Osteoblast (primary cell): Measurements from ENCODE around the gene CKLF. TPM values are rescaled to one million over a fixed set of nuclear protein-coding genes. Genes with fewer than 3 reads are reported as not detected.

Source experiments
- DNase-seq: peaks from one replicate; pipeline ENCODE4 v3.0.0; 2011; ENCODE audit warnings: low spot score, mixed read lengths; ENCODE audit not compliant: insufficient read length; ENCODE audit errors: missing footprints
- H2AFZ ChIP-seq: 2 replicates; pipeline ENCODE4 v1.6.0; 2011; ENCODE audit warnings: mild to moderate bottlenecking, low read length
- H3K27ac ChIP-seq: 2 replicates; pipeline ENCODE4 v1.5.1; 2011; ENCODE audit warnings: mild to moderate bottlenecking, low read depth, low read length, moderate library complexity
- H3K27me3 ChIP-seq: 2 replicates; pipeline ENCODE4 v1.6.0; 2012; ENCODE audit warnings: mild to moderate bottlenecking, control low read depth, inconsistent platforms, low read length, moderate library complexity; ENCODE audit not compliant: insufficient read depth
- H3K36me3 ChIP-seq: 2 replicates; pipeline ENCODE4 v1.5.1; 2011; ENCODE audit warnings: mild to moderate bottlenecking, low read length, control low read depth, moderate library complexity; ENCODE audit not compliant: insufficient read depth
- H3K4me1 ChIP-seq: 2 replicates; pipeline ENCODE4 v1.5.1; 2011; ENCODE audit warnings: mild to moderate bottlenecking, low read length, control low read depth, moderate library complexity; ENCODE audit not compliant: insufficient read depth
- H3K4me2 ChIP-seq: 2 replicates; pipeline ENCODE4 v1.6.0; 2011; ENCODE audit warnings: mild to moderate bottlenecking, low read length; ENCODE audit not compliant: insufficient read depth
- H3K4me3 ChIP-seq: fragments of 200-600 bp; sonication (generic); 3 replicates; pipeline ENCODE4 v1.5.1; 2012; ENCODE audit warnings: mild to moderate bottlenecking, low read length, inconsistent platforms; ENCODE audit not compliant: insufficient read depth
- H3K79me2 ChIP-seq: 2 replicates; pipeline ENCODE4 v1.6.0; 2012; ENCODE audit warnings: mild to moderate bottlenecking, low read length, control low read depth, inconsistent platforms; ENCODE audit not compliant: insufficient read depth
- H3K9me3 ChIP-seq: 2 replicates; pipeline ENCODE4 v1.5.1; 2011; ENCODE audit warnings: low read depth, low read length, control low read depth
- H4K20me1 ChIP-seq: 2 replicates; pipeline ENCODE4 v1.6.0; 2012; ENCODE audit warnings: mild to moderate bottlenecking, low read length, control low read depth; ENCODE audit not compliant: insufficient read depth
- CTCF ChIP-seq: IDR thresholded peaks from 2 replicates; pipeline ENCODE4 v1.5.1; 2011; ENCODE audit warnings: mild to moderate bottlenecking, low read depth, low read length, moderate library complexity; ENCODE audit errors: extremely low read depth
- total RNA-seq: library from RNA; depleted of rRNA; stranded (reverse); fragments of >200 nt; gene quantifications from 2 replicates; pipeline ENCODE4 v1.2.3, GENCODE V29; 2012

Gene CKLF
- total RNA-seq, 1 donor: 46.0 TPM

- no peak overlapping the region for H3K27ac ChIP-seq
- DNase-seq: no peak
- H2AFZ ChIP-seq: no peak overlapping the region
- no peaks in the 10 kb centered on the region for H3K36me3 ChIP-seq
- H3K9me3 ChIP-seq: no peaks in the 10 kb centered on the region
- H3K4me1 ChIP-seq: no peaks in the 10 kb centered on the region
- no peak overlapping the region for H3K4me2 ChIP-seq
- no peak for TF ChIP-seq CTCF
- no peaks in the 10 kb centered on the region for H3K79me2 ChIP-seq
- no peak overlapping the region for H3K4me3 ChIP-seq
- no peaks in the 10 kb centered on the region for H4K20me1 ChIP-seq
- H3K27me3 ChIP-seq: no peaks in the 10 kb centered on the region
These were observed 45.7 kb downstream of the CKLF start for GRCh38 chr16:66598111-66598510.

- H2AFZ ChIP-seq: no peak overlapping the region
- TF ChIP-seq CTCF: no peak
- H3K27ac ChIP-seq: no peak overlapping the region
- H4K20me1 ChIP-seq: no peaks in the 10 kb centered on the region
- no peak for DNase-seq
- H3K4me1 ChIP-seq: peaks cover 3% of the 10 kb centered on the region
- no peaks in the 10 kb centered on the region for H3K9me3 ChIP-seq
- no peaks in the 10 kb centered on the region for H3K79me2 ChIP-seq
- no peak overlapping the region for H3K4me3 ChIP-seq
- H3K27me3 ChIP-seq: no peaks in the 10 kb centered on the region
- no peak overlapping the region for H3K4me2 ChIP-seq
- H3K36me3 ChIP-seq: no peaks in the 10 kb centered on the region
These were observed 47.4 kb downstream of the CKLF start for GRCh38 chr16:66599726-66600125.

GRCh38 chr16:66600477-66600876 lies 48.1 kb downstream of the CKLF start:
- no peak overlapping the region for H2AFZ ChIP-seq
- peaks cover 3% of the 10 kb centered on the region for H3K4me1 ChIP-seq
- no peak for TF ChIP-seq CTCF

DNA sequence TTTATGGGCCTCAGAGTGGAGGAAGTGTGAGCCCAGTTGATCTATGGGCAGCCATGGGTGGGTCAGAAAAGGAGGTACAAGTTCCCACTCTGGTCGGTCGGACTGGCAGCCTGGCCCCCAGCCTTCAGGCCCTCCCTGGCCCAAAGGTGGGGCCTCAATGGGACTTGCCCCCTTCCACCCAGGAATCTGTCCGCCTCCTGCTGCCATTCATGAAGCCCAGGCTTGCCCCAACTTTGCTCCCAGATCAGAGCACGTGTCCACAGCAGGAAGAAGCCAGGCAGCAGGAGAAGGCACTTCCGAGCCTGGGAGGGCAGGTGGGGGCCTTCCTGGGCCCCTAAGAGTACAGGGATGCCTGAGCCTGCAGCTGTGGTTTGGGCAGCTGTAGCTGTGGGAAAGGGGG lies 49.1 kb downstream of the CKLF start:
- H2AFZ ChIP-seq: no peak overlapping the region
- no peaks in the 10 kb centered on the region for H3K9me3 ChIP-seq
- peaks cover 8% of the 10 kb centered on the region for H3K4me1 ChIP-seq
- no peak overlapping the region for H3K4me3 ChIP-seq
- no peak overlapping the region for H3K27ac ChIP-seq
- H3K36me3 ChIP-seq: no peaks in the 10 kb centered on the region
- TF ChIP-seq CTCF: no peak
- H3K27me3 ChIP-seq: no peaks in the 10 kb centered on the region
- no peaks in the 10 kb centered on the region for H4K20me1 ChIP-seq
- no peak overlapping the region for H3K4me2 ChIP-seq
- H3K79me2 ChIP-seq: peaks cover 12% of the 10 kb centered on the region
- DNase-seq: no peak

More at GRCh38 chr16:66600477-66600876, 48.1 kb downstream of the CKLF start:
- Histone ChIP-seq H3K79me2 (peaks cover 2% of the 10 kb centered on the region), H3K27ac (no peak overlapping the region), H4K20me1 (no peaks in the 10 kb centered on the region), H3K4me3 (no peak overlapping the region), H3K9me3 (no peaks in the 10 kb centered on the region), H3K27me3 (no peaks in the 10 kb centered on the region), H3K36me3 (no peaks in the 10 kb centered on the region), H3K4me2 (no peak overlapping the region)
- DNase-seq: no peak
